SK-N-SH (cell line): ENCODE measurements around the gene KBTBD2. TPM values are rescaled to one million over a fixed set of nuclear protein-coding genes. Genes with fewer than 3 reads are reported as not detected.

ENCODE experiments used
- CTCF ChIA-PET: fragments of 300-600, 350-600 bp; formaldehyde crosslinking; extraction: SDS; loops from one replicate; lab custom pipeline; 2021; lab: Yijun Ruan, JAX
- POLR2A ChIA-PET: fragments of 350-600 bp; sonication (Branson Sonifier 250); formaldehyde crosslinking; extraction: SDS; loops from one replicate; lab custom pipeline; 2020; ENCODE audit warnings: antibody characterized with exemption, inconsistent platforms; lab: Yijun Ruan, JAX
- DNase-seq: peaks from one replicate; pipeline ENCODE4 v3.0.0; 2012
- H2AFZ ChIP-seq: fragments of 200-600 bp; sonication (generic); 2 replicates; pipeline ENCODE4 v1.8.1; 2016; ENCODE audit warnings: antibody characterized with exemption, mild to moderate bottlenecking, low read depth
- H3F3A ChIP-seq: fragments of 200-600 bp; sonication (generic); replicated peaks from 2 replicates; pipeline ENCODE3; 2016; ENCODE audit warnings: antibody characterized with exemption, mild to moderate bottlenecking; ENCODE audit not compliant: insufficient read depth
- H3K27ac ChIP-seq, 2 experiments: fragments of 200-500 bp in 1 of 2; fragments of 200-600 bp in 1 of 2; sonication (Bioruptor generic) in 1 of 2; sonication (generic), shearing (Covaris generic) in 1 of 2; 2 replicates each; pipeline versions ENCODE4 v1.5.1 to v1.6.1; 2014 to 2016; ENCODE audit warnings: low read depth in 2 of 2, inconsistent platforms in 1 of 2, low read length in 1 of 2, mild to moderate bottlenecking in 1 of 2, mixed read lengths in 1 of 2
- H3K27me3 ChIP-seq: fragments of 200-600 bp; sonication (generic), shearing (Covaris generic); 2 replicates; pipeline ENCODE4 v1.6.1; 2016; ENCODE audit warnings: mixed run types; ENCODE audit not compliant: insufficient read depth
- H3K36me3 ChIP-seq, 2 experiments: fragments of 200-500 bp in 1 of 2; fragments of 200-600 bp in 1 of 2; sonication (Bioruptor generic) in 1 of 2; sonication (generic) in 1 of 2; replicated peaks in 1 of 2; 2 replicates each; pipeline versions ENCODE3 to v1.5.1; 2014 to 2016; ENCODE audit warnings: low read length in 1 of 2, mild to moderate bottlenecking in 1 of 2; ENCODE audit not compliant: insufficient read depth in 2 of 2, control insufficient read depth in 1 of 2
- H3K4me1 ChIP-seq, 2 experiments: fragments of 200-500 bp in 1 of 2; fragments of 200-600 bp in 1 of 2; sonication (Bioruptor generic) in 1 of 2; sonication (generic), shearing (Covaris generic) in 1 of 2; 2 replicates each; pipeline versions ENCODE4 v1.5.1 to v1.6.1; 2014 to 2016; ENCODE audit warnings: low read depth in 1 of 2, low read length in 1 of 2, mixed run types in 1 of 2; ENCODE audit not compliant: insufficient read depth in 2 of 2, control insufficient read depth in 1 of 2
- H3K4me2 ChIP-seq: fragments of 200-600 bp; sonication (generic), shearing (Covaris generic); 2 replicates; pipeline ENCODE4 v1.6.1; 2017; ENCODE audit warnings: mixed run types
- H3K4me3 ChIP-seq, 2 experiments: fragments of 200-500 bp in 1 of 2; fragments of 200-600 bp in 1 of 2; sonication (Bioruptor generic) in 1 of 2; sonication (generic), shearing (Covaris generic) in 1 of 2; 2 replicates each; pipeline versions ENCODE4 v1.5.1 to v1.8.1; 2014 to 2016; ENCODE audit warnings: low read depth in 2 of 2, inconsistent platforms in 1 of 2, low read length in 1 of 2, mild to moderate bottlenecking in 1 of 2, mixed read lengths in 1 of 2, moderate library complexity in 1 of 2
- H3K79me2 ChIP-seq: fragments of 200-600 bp; sonication (generic); 2 replicates; pipeline ENCODE4 v1.8.1; 2017; ENCODE audit warnings: mild to moderate bottlenecking; ENCODE audit not compliant: insufficient read depth
- H3K9ac ChIP-seq: fragments of 200-600 bp; sonication (generic); 2 replicates; pipeline ENCODE4 v1.6.1; 2017; ENCODE audit warnings: mixed run types
- H3K9me2 ChIP-seq: fragments of 200-600 bp; sonication (generic); 2 replicates; pipeline ENCODE4 v1.6.1; 2017; ENCODE audit warnings: mixed run types
- H3K9me3 ChIP-seq: fragments of 200-600 bp; sonication (generic); 2 replicates; pipeline ENCODE4 v1.6.1; 2017; ENCODE audit warnings: mixed run types, mild to moderate bottlenecking, moderate library complexity
- H4K20me1 ChIP-seq: fragments of 200-600 bp; sonication (generic); 2 replicates; pipeline ENCODE4 v1.6.1; 2017; ENCODE audit warnings: mild to moderate bottlenecking, mixed run types; ENCODE audit not compliant: insufficient read depth
- ELF1 ChIP-seq: IDR thresholded peaks from 2 replicates; pipeline ENCODE4 v1.4.0; 2012
- FOSL2 ChIP-seq: IDR thresholded peaks from 2 replicates; pipeline ENCODE4 v1.4.0; 2012; ENCODE audit warnings: low read depth, mild to moderate bottlenecking, moderate library complexity, borderline replicate concordance
- FOXJ3 ChIP-seq: sonication (generic); formaldehyde crosslinking; IDR thresholded peaks from 2 replicates; pipeline ENCODE4 v1.5.1; 2020; ENCODE audit warnings: mild to moderate bottlenecking, missing genetic modification reagents
- FOXM1 ChIP-seq: IDR thresholded peaks from 2 replicates; pipeline ENCODE4 v1.4.0; 2012; ENCODE audit warnings: low read depth, mild to moderate bottlenecking
- MXI1 ChIP-seq: IDR thresholded peaks from 2 replicates; pipeline ENCODE4 v1.6.1; 2012; ENCODE audit warnings: mild to moderate bottlenecking, low read depth, low read length, improper control_type of control experiment
- NRF1 ChIP-seq: IDR thresholded peaks from 2 replicates; pipeline ENCODE4 v1.6.1; 2012; ENCODE audit warnings: low read depth, mild to moderate bottlenecking, low read length
- RAD21 ChIP-seq: IDR thresholded peaks from 2 replicates; pipeline ENCODE4 v1.6.1; 2012; ENCODE audit warnings: mild to moderate bottlenecking, low read length
- RCOR1 ChIP-seq: fragments of 150-350 bp; IDR thresholded peaks from 2 replicates; pipeline ENCODE4 v1.6.1; 2017; ENCODE audit warnings: antibody characterized with exemption, low read length
- RFX5 ChIP-seq: IDR thresholded peaks from 2 replicates; pipeline ENCODE4 v1.6.1; 2012; ENCODE audit warnings: mild to moderate bottlenecking, improper control_type of control experiment, low read length
- RXRA ChIP-seq: IDR thresholded peaks from 2 replicates; pipeline ENCODE4 v1.4.0; 2012; ENCODE audit warnings: low read depth, mild to moderate bottlenecking, borderline replicate concordance
- SMC3 ChIP-seq: IDR thresholded peaks from 2 replicates; pipeline ENCODE4 v1.6.1; 2012; ENCODE audit warnings: low read depth, low read length, improper control_type of control experiment
- TAF1 ChIP-seq: IDR thresholded peaks from 2 replicates; pipeline ENCODE4 v1.6.1; 2012; ENCODE audit warnings: low read depth, mild to moderate bottlenecking, low read length, moderate library complexity, borderline replicate concordance
- WGBS: methylation state at CpG from one replicate; pipeline ENCODE4 v1.1.6; 2017; ENCODE audit warnings: low lambda C conversion rate; 5-methylcytosine and 5-hydroxymethylcytosine counted together
- polyA plus RNA-seq, 3 experiments: library from polyadenylated mRNA; depleted of rRNA; stranded (reverse); fragments of >200 nt; gene quantifications; 2 replicates each; pipeline ENCODE4 v1.2.3, GENCODE V29; 2012
- TF ChIP-seq, protein P1 (sequence below): IDR thresholded peaks from 2 replicates; pipeline ENCODE4 v1.4.0; 2012; ENCODE audit warnings: low read depth, borderline replicate concordance
- TF ChIP-seq, protein P2 (sequence below): fragments of 200-600 bp; sonication (generic); IDR thresholded peaks from 2 replicates; pipeline ENCODE4 v1.6.1; 2017; ENCODE audit warnings: antibody characterized with exemption, mild to moderate bottlenecking, moderate library complexity
- TF ChIP-seq, protein P3 (sequence below): IDR thresholded peaks from 2 replicates; pipeline ENCODE4 v1.4.0; 2012; ENCODE audit warnings: low read depth
- TF ChIP-seq, protein P4 (sequence below): fragments of 150-350 bp; IDR thresholded peaks from 2 replicates; pipeline ENCODE4 v1.6.1; 2016; ENCODE audit warnings: mild to moderate bottlenecking, low read depth, low read length
- TF ChIP-seq, protein P5 (sequence below): IDR thresholded peaks from 2 replicates; pipeline ENCODE4 v1.6.1; 2012; ENCODE audit warnings: mild to moderate bottlenecking, low read depth, low read length, moderate library complexity

Gene KBTBD2
- polyA plus RNA-seq, 1 of the 3 experiments (the other 2 are of a cell fraction) = 23.6 TPM

DNA sequence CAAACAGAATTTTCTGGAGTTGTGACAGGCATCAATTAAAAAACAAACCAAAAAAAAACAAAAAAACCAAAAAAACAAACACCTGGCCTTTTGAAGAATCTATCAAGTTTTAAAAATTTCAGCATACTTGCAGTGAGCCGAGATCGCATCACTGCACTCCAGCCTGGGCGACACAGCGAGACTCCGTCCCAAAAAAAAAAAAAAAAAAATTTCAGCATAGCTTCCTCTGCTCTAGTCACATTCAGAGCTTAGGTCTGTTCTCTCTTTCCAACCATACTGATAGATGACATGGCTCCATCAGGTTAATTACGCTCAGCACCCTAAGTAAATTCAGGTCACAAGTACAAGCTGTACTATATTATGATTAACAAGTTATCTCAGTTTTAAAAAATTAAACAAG is 3.1 kb downstream of the KBTBD2 start:
- no peaks in the 10 kb centered on the region for H3K27me3 ChIP-seq
- CTCF ChIA-PET = interaction anchor here (0.9 to 6.1 kb wide), 3 partner anchors 17 to 55 kb away, joined by 3 to 37 read pairs (median 17); no protein-coding TSS in a partner anchor
- H3K4me1 ChIP-seq = peaks cover 24 to 33% of the 10 kb centered on the region in 2 experiments; a peak in 3 of 4 replicates
- peaks cover 75% of the 10 kb centered on the region for H3K79me2 ChIP-seq
- H3F3A ChIP-seq = peaks cover 39% of the 10 kb centered on the region
- H3K27ac ChIP-seq = no peak overlapping the region
- no peaks in the 10 kb centered on the region for H3K9me2 ChIP-seq
- WGBS = 97% methylated on average over 6 of the region's 6 CpGs
- no peak overlapping the region for H2AFZ ChIP-seq
- no peak overlapping the region for H3K9ac ChIP-seq
- H4K20me1 ChIP-seq = peaks cover 67% of the 10 kb centered on the region
- no peak overlapping the region for H3K4me3 ChIP-seq
- H3K36me3 ChIP-seq = peaks cover 0 to 8% of the 10 kb centered on the region in 2 experiments
- POLR2A ChIA-PET = no interaction called here
- TF ChIP-seq, protein P1, sequence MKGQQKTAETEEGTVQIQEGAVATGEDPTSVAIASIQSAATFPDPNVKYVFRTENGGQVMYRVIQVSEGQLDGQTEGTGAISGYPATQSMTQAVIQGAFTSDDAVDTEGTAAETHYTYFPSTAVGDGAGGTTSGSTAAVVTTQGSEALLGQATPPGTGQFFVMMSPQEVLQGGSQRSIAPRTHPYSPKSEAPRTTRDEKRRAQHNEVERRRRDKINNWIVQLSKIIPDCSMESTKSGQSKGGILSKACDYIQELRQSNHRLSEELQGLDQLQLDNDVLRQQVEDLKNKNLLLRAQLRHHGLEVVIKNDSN = no peak
- TF ChIP-seq FOXJ3 = no peak
- no peak for TF ChIP-seq RXRA
- no peak for TF ChIP-seq SMC3
- no peak for TF ChIP-seq RAD21
- TF ChIP-seq, protein P2, sequence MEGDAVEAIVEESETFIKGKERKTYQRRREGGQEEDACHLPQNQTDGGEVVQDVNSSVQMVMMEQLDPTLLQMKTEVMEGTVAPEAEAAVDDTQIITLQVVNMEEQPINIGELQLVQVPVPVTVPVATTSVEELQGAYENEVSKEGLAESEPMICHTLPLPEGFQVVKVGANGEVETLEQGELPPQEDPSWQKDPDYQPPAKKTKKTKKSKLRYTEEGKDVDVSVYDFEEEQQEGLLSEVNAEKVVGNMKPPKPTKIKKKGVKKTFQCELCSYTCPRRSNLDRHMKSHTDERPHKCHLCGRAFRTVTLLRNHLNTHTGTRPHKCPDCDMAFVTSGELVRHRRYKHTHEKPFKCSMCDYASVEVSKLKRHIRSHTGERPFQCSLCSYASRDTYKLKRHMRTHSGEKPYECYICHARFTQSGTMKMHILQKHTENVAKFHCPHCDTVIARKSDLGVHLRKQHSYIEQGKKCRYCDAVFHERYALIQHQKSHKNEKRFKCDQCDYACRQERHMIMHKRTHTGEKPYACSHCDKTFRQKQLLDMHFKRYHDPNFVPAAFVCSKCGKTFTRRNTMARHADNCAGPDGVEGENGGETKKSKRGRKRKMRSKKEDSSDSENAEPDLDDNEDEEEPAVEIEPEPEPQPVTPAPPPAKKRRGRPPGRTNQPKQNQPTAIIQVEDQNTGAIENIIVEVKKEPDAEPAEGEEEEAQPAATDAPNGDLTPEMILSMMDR = no peak
- TF ChIP-seq, protein P3, sequence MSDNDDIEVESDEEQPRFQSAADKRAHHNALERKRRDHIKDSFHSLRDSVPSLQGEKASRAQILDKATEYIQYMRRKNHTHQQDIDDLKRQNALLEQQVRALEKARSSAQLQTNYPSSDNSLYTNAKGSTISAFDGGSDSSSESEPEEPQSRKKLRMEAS = no peak
- TF ChIP-seq MXI1 = no peak
- DNase-seq = no peak
- peak overlapping the region; percentile 22; the same call in 1 of the 2 replicates for H3K4me2 ChIP-seq
- no peaks in the 10 kb centered on the region for H3K9me3 ChIP-seq

DNA sequence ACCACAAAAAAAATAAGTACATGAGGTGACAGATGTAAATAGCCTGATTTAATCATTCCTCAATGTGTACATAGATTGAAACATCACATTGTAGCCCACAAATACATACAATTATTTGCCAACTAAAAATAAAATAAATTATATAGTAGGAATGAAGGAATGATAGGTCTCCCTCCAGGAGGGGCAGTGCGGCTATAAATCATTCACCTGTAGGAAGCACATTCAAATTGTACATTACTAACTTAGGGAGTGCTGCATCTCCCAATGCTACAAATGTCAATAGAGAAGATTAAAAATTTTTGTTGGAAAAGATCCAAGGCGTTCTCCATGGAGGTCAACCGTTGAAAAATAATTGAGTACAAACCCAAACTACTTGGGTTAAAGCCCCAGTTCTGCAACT is 4.2 kb downstream of the KBTBD2 start:
- 72% methylated on average over 3 of the region's 3 CpGs for WGBS
- ChIA-PET CTCF (interaction anchor here (1.1 to 1.2 kb wide), 3 partner anchors 42 to 122 kb away, joined by 3 read pairs; no protein-coding TSS in a partner anchor), POLR2A (no interaction called here)
- Histone ChIP-seq H2AFZ (no peak overlapping the region), H3K4me3 (no peak overlapping the region), H3F3A (peaks cover 29% of the 10 kb centered on the region), H3K27ac (no peak overlapping the region), H3K4me1 (peaks cover 13 to 26% of the 10 kb centered on the region in 2 experiments; a peak in 3 of 4 replicates), H3K4me2 (no peak overlapping the region), H3K9me3 (no peaks in the 10 kb centered on the region), H4K20me1 (peaks cover 78% of the 10 kb centered on the region), H3K9ac (no peak overlapping the region), H3K36me3 (peaks cover 0 to 8% of the 10 kb centered on the region in 2 experiments), H3K9me2 (no peaks in the 10 kb centered on the region), H3K79me2 (peaks cover 86% of the 10 kb centered on the region), H3K27me3 (no peaks in the 10 kb centered on the region)
- DNase-seq = no peak
- TF ChIP-seq NRF1 = no peak
- TF ChIP-seq FOSL2 = no peak
- TF ChIP-seq ELF1 = no peak
- no peak for TF ChIP-seq TAF1
- TF ChIP-seq RXRA = no peak
- TF ChIP-seq MXI1 = no peak
- TF ChIP-seq, protein P4, sequence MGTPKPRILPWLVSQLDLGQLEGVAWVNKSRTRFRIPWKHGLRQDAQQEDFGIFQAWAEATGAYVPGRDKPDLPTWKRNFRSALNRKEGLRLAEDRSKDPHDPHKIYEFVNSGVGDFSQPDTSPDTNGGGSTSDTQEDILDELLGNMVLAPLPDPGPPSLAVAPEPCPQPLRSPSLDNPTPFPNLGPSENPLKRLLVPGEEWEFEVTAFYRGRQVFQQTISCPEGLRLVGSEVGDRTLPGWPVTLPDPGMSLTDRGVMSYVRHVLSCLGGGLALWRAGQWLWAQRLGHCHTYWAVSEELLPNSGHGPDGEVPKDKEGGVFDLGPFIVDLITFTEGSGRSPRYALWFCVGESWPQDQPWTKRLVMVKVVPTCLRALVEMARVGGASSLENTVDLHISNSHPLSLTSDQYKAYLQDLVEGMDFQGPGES = no peak
- TF ChIP-seq RFX5 = no peak
- TF ChIP-seq RCOR1 = no peak
- TF ChIP-seq, protein P5, sequence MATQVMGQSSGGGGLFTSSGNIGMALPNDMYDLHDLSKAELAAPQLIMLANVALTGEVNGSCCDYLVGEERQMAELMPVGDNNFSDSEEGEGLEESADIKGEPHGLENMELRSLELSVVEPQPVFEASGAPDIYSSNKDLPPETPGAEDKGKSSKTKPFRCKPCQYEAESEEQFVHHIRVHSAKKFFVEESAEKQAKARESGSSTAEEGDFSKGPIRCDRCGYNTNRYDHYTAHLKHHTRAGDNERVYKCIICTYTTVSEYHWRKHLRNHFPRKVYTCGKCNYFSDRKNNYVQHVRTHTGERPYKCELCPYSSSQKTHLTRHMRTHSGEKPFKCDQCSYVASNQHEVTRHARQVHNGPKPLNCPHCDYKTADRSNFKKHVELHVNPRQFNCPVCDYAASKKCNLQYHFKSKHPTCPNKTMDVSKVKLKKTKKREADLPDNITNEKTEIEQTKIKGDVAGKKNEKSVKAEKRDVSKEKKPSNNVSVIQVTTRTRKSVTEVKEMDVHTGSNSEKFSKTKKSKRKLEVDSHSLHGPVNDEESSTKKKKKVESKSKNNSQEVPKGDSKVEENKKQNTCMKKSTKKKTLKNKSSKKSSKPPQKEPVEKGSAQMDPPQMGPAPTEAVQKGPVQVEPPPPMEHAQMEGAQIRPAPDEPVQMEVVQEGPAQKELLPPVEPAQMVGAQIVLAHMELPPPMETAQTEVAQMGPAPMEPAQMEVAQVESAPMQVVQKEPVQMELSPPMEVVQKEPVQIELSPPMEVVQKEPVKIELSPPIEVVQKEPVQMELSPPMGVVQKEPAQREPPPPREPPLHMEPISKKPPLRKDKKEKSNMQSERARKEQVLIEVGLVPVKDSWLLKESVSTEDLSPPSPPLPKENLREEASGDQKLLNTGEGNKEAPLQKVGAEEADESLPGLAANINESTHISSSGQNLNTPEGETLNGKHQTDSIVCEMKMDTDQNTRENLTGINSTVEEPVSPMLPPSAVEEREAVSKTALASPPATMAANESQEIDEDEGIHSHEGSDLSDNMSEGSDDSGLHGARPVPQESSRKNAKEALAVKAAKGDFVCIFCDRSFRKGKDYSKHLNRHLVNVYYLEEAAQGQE = no peak
- no peak for TF ChIP-seq FOXM1
- TF ChIP-seq, protein P2 = no peak
